Kidney (tissue), 14 donors: ENCODE results near the gene COX6A2. TPM values are rescaled to one million over a fixed set of nuclear protein-coding genes. Genes with fewer than 3 reads are reported as not detected.
A peak's percentile ranks its signal among the peaks of the same experiment; 100 is the strongest.
"Not testable (repeated sequence)": the region's sequence is repeated elsewhere in the genome, so short reads cannot be mapped to it uniquely, and the experiment has no call there.

Experiments
- DNase-seq, 5 donors: peaks; one replicate each; pipeline ENCODE4 v3.0.0-alpha.2; 2013 to 2020
- FAIRE-seq: peaks from 2 replicates; lab custom pipeline; 2012; peaks lifted over from hg19 to GRCh38; lab: Jason Lieb, UNC
- H3K27ac ChIP-seq, 2 donors: one replicate each; pipeline ENCODE4 v1.7.0; 2013; ENCODE audit warnings: low read depth in 2 of 2, low read length in 2 of 2, inconsistent platforms in 1 of 2
- H3K27me3 ChIP-seq: one replicate; pipeline ENCODE4 v1.7.1; 2013; ENCODE audit warnings: low read length, inconsistent platforms; ENCODE audit not compliant: control insufficient read depth, insufficient read depth
- H3K36me3 ChIP-seq, 3 donors: one replicate each; pipeline versions ENCODE4 v1.7.0 to v1.7.1; 2013; ENCODE audit warnings: low read length in 3 of 3, control low read depth in 1 of 3, inconsistent platforms in 1 of 3; ENCODE audit not compliant: insufficient read depth in 3 of 3, control insufficient read depth in 2 of 3
- H3K4me1 ChIP-seq, 3 donors: one replicate each; pipeline versions ENCODE4 v1.7.0 to v1.7.1; 2013; ENCODE audit warnings: low read length in 3 of 3, inconsistent platforms in 1 of 3, low read depth in 1 of 3; ENCODE audit not compliant: control insufficient read depth in 2 of 3, insufficient read depth in 2 of 3
- H3K4me3 ChIP-seq, 3 donors: one replicate each; pipeline versions ENCODE4 v1.7.0 to v1.8.1; 2013; ENCODE audit warnings: low read length in 3 of 3, control low read depth in 1 of 3, inconsistent platforms in 1 of 3
- H3K9ac ChIP-seq, 3 donors: one replicate each; pipeline versions ENCODE4 v1.7.0 to v1.7.1; 2013; ENCODE audit warnings: low read length in 3 of 3, control low read depth in 1 of 3, inconsistent platforms in 1 of 3
- H3K9me3 ChIP-seq, 3 donors: one replicate each; pipeline versions ENCODE4 v1.7.0 to v1.7.1; 2013; ENCODE audit warnings: low read length in 3 of 3, control low read depth in 1 of 3, inconsistent platforms in 1 of 3; ENCODE audit not compliant: control insufficient read depth in 2 of 3, insufficient read depth in 1 of 3
- intact Hi-C: fragments of 100-400 bp; cut with DNase I; formaldehyde crosslinking; loops from one replicate; pipeline ENCODE4 v1.11.1; 2022
- polyA plus RNA-seq: library from polyadenylated mRNA; stranded (reverse); fragments of 350-450 nt; fragmentation: Illumina TruSeq; extraction: RNeasy Lipid Tissue Mini Kit (QIAGEN cat#74804); gene quantifications from one replicate; pipeline ENCODE4 v1.2.3, GENCODE V29; 2014; ENCODE audit warnings: low read depth, low replicate concordance; ENCODE audit not compliant: insufficient read depth
- total RNA-seq: library from RNA; stranded (reverse); fragmentation: NEBNext Ultra II Directional; extraction: Animal tissue kit (Norgen Biotek cat#: 25700); gene quantifications from one replicate; pipeline ENCODE4 v1.2.1, GENCODE V29; 2021
- TF ChIP-seq, protein P1 (sequence below): IDR thresholded peaks from 3 replicates; pipeline ENCODE4 v1.5.1; 2012; ENCODE audit warnings: mild to moderate bottlenecking, moderate library complexity, borderline replicate concordance; ENCODE audit not compliant: insufficient read depth; ENCODE audit errors: extremely low read depth
- donor health status: control.
- donor health status: control.
- donor health status: control.
- donor health status: control.
- donor health status: control.
- donor health status: DM: yes; HTN: yes; CAD: no.
- donor health status: Normal renal cell carcinoma (clear cell type).

COX6A2 gene
- total and polyA plus RNA-seq, 2 donors from 2014 or later: 5.5 TPM; not detected in 1

- intact Hi-C loops: no loop called here
- peaks cover 0 to 20% (median 5%) of the 10 kb centered on the region in 3 donors for H3K4me1 ChIP-seq
- no peak for FAIRE-seq
- H3K27ac ChIP-seq: no peak overlapping the region
- DNase-seq: peak; percentile 80 to 90 (median 85)
- no peak overlapping the region for H3K4me3 ChIP-seq
- H3K27me3 ChIP-seq: no peaks in the 10 kb centered on the region
- TF ChIP-seq, protein P1, sequence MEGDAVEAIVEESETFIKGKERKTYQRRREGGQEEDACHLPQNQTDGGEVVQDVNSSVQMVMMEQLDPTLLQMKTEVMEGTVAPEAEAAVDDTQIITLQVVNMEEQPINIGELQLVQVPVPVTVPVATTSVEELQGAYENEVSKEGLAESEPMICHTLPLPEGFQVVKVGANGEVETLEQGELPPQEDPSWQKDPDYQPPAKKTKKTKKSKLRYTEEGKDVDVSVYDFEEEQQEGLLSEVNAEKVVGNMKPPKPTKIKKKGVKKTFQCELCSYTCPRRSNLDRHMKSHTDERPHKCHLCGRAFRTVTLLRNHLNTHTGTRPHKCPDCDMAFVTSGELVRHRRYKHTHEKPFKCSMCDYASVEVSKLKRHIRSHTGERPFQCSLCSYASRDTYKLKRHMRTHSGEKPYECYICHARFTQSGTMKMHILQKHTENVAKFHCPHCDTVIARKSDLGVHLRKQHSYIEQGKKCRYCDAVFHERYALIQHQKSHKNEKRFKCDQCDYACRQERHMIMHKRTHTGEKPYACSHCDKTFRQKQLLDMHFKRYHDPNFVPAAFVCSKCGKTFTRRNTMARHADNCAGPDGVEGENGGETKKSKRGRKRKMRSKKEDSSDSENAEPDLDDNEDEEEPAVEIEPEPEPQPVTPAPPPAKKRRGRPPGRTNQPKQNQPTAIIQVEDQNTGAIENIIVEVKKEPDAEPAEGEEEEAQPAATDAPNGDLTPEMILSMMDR: peak; percentile 31
- no peaks in the 10 kb centered on the region for H3K9me3 ChIP-seq
- H3K36me3 ChIP-seq: peaks cover 0 to 2% (median 0%) of the 10 kb centered on the region in 3 donors
- H3K9ac ChIP-seq: no peak overlapping the region
Measured at GRCh38 chr16:31451681-31452351, 23.7 kb upstream of the COX6A2 start.

DNA sequence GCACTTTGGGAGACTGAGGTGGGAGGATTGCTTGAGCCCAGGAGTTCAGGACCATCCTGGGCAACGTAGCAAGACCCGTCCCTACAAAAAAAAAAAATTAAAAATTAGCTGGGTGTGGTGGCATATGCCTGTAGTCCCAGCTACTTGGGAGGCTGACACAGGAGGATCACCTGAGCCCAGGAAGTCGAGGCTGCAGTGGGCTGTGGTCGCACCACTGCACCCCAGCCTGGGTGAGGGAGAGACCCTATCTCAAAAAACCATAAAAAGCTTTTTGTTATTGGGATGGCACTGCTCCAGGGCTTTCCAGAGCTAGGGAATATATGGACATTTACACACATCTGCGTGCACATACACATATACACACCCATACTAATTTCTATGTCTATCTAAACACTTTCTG is 23.0 kb upstream of the COX6A2 start:
- intact Hi-C loops: no loop called here
- H3K27ac ChIP-seq: no peak overlapping the region

DNA sequence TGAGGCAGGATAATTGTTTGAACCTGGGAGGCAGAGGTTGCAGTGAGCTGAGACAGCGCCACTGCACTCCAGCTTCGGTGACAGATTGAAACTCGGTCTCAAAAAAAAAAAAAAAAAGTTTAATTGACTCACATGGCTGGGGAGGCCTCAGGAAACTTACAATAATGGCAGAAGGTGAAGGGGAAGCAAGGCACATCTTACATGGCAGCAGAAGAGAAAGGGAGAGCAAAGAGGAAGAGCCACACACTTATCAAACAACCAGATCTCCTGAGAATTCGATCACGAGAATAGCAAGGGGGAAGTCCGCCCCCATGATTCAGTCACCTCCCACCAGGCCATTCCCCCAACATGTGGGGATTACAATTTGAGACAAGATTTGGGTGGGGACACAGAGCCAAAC is 17.8 kb upstream of the COX6A2 start:
- H3K4me3 ChIP-seq, FAIRE-seq, H3K4me1 ChIP-seq, H3K36me3 ChIP-seq, H3K9me3 ChIP-seq, H3K27me3 ChIP-seq, H3K9ac ChIP-seq, H3K27ac ChIP-seq: not testable (repeated sequence)
- peak in 1 of 5 donors; percentile 2 for DNase-seq
- intact Hi-C loops: loop anchor here (10.0 kb wide), 1 partner anchor 461 kb away; the partner anchor contains the start of gene HSD3B7

More for the DNA sequence above, 23.0 kb upstream of the COX6A2 start:
- no peak overlapping the region for H3K9ac ChIP-seq
- H3K27me3 ChIP-seq: no peaks in the 10 kb centered on the region
- peaks cover 0 to 16% (median 5%) of the 10 kb centered on the region in 3 donors for H3K4me1 ChIP-seq
- H3K4me3 ChIP-seq: no peak overlapping the region
- DNase-seq (peak in 2 of 5 donors; percentile 15 to 28), FAIRE-seq (no peak)
- H3K9me3 ChIP-seq: no peaks in the 10 kb centered on the region
- TF ChIP-seq, protein P1: no peak
- H3K36me3 ChIP-seq: peaks cover 0 to 2% (median 0%) of the 10 kb centered on the region in 3 donors

- Histone ChIP-seq H3K4me1 (no peaks in the 10 kb centered on the region), H3K9me3 (no peaks in the 10 kb centered on the region), H3K4me3 (no peak overlapping the region), H3K27ac (no peak overlapping the region), H3K9ac (no peak overlapping the region), H3K36me3 (no peaks in the 10 kb centered on the region), H3K27me3 (no peaks in the 10 kb centered on the region)
- DNase-seq (peak in 2 of 5 donors; percentile 64 to 70), FAIRE-seq (no peak)
- TF ChIP-seq, protein P1: no peak
- intact Hi-C loops: loop anchor here (10.0 kb wide), 1 partner anchor 457 kb away; the partner anchor contains the start of gene HSD3B7
Measured at GRCh38 chr16:31441956-31442355, 13.8 kb upstream of the COX6A2 start.
